Measurements from ENCODE around the gene NRGN.

Gene NRGN

DNA sequence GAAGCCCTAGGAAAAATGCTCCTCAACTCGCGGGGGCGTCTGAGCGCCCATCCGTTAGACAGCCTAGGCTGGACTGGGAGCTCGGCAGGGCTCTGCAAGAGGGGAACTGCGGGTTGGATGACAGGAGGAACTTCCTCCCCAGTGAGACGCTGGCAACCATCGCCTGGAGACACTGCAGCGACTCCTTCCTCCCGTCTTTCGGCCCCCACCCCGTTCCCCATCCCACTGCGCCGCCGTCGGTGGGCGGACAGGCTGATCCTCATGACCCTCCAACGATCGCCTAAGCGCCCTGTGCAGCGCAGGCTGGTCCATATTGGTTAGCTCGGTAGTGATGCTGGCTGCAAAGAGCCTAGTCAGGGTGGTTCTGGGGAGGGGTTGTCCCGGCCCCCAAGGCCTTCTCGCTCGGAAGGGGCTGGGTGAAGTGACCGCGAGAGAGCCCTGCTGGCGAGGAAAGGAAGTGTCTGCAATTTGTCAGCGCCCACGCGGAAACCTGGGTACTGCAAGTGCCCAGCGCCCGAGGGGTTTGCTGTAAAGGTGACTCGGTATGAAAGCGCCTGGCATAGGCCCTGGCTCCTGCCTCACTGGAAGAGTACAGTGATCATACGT, 638 bp downstream of the NRGN start:
- no peak for DNase-seq

DNA sequence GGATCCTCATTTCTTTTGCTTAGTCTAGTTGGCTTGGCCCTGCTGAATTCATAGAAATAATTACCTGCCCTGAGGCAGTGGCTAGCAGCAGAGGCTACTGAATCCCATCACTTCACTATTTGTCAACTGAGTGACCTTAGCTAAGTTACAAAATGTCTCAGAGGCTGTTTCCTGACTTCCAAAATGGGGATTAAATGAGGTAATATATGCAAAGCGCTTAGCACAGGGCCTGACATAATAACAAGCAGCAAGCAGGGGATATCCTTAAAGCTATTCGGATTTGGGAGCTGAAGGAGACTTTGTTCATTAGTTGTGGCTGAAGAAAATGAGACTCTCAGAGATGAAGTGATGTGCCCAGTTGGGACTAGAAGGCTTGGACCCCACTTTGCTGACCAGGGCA, 2.8 kb downstream of the NRGN start:
- DNase-seq: no peak

- no peak for DNase-seq
Measured at GRCh38 chr11:124743050-124743449, 3.3 kb downstream of the NRGN start.

- no peak for DNase-seq
Measured at GRCh38 chr11:124745270-124745834, 5.6 kb downstream of the NRGN start.

- DNase-seq: no peak
Measured at GRCh38 chr11:124745835-124746620, 6.3 kb downstream of the NRGN start.

DNA sequence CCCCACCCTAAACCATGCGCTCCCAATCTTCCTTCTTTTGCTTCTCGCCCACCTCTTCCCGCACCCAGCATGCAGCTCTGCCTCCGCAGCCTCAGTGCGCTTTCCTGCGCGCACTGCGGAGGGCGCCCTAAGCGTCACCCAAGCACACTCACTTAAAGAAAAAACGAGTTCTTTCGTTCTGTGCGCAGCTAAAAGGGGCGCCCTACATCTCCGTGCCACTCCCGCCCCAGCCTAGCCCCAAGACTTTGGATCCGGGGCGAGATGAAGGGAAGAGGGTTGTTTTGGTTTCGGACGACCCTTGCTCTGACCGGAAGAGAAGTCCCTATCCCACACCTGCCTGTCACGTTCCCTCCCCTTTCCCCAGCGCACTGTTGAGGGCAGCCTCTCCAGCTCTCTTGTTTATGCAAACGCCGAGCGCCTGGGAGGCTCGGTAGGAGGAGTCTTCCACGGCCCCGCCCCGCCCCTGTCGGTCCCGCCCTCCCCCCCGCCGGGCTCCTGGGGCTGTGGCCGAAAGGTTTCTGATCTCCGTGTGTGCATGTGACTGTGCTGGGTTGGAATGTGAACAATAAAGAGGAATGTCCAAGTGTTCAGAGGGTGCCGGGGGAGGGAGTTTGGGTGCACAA, 7.0 kb downstream of the NRGN start:
- DNase-seq: peak; percentile 49

DNA sequence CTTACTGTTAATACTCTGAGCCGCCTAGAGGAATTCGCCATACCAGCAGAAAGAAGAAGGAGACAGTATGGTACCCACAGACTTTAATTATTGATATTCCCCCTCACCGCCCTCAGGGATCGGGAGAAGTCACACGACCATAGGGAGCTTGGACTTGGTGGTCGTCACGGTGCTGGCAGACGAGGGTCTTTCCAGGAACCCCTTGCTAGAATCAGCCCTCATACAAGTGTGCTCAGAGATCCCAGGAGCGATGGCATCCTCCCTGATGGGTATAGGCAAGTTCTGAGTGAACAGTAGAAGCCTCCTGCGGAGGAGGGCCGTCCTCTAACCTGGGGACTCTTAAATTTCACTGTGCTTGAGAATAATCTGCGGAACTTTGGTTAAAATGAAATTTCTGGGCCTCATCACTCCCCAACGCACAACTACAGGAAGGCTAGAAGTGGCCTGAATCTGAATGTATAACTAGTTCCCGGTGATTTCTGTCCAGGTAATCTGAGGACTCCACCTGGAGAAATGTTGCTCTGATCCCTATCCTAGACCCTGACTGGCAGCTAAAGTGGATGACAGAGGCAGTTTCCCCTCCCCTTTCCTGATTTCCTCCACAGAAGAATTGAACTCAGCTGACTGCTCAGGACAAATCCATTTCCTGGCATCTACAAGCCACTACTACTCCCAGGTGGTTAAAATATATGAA, 7.8 kb downstream of the NRGN start:
- DNase-seq: no peak

GRCh38 chr11:124748100-124748418, 8.3 kb downstream of the NRGN start:
- DNase-seq: no peak

GRCh38 chr11:124748481-124749343, 9.0 kb downstream of the NRGN start:
- no peak for DNase-seq

DNA sequence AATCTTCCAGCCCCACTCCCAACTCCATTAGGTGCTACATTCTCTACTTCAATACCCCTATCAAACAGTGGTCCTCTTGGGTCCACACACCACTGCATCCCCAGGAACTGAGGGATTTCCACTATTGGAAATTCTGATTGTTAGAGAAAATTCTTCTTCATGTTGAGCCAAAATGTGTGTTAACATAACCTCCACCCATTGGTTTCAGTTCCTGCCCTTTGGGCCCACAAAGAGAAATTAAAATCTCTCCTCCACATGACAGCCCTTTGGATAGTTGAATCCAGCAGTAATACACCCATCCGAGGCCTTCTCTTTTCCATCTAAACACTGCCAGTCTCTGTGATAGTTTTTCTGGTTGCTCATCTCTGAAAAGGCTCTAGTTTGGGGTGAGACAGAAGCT, 10.2 kb downstream of the NRGN start:
- no peak for DNase-seq

DNA sequence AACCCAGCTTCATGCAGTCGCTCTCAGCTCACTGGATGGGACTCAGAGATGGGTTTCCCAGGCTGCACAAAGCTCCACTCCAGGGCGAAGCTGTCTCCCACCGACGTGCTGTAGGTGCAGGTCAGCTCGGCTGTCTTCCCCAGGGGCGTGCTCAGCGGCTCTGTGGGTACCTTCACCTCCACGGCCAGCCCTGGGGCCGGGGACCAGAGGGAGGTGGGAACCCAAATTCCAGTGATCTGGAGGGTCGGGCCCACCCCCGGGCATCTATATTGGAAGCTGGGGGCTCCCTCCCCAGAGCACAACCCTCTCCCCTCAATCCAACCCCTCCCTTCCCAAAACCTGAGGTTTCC, 11.6 kb downstream of the NRGN start:
- no peak for DNase-seq

DNA sequence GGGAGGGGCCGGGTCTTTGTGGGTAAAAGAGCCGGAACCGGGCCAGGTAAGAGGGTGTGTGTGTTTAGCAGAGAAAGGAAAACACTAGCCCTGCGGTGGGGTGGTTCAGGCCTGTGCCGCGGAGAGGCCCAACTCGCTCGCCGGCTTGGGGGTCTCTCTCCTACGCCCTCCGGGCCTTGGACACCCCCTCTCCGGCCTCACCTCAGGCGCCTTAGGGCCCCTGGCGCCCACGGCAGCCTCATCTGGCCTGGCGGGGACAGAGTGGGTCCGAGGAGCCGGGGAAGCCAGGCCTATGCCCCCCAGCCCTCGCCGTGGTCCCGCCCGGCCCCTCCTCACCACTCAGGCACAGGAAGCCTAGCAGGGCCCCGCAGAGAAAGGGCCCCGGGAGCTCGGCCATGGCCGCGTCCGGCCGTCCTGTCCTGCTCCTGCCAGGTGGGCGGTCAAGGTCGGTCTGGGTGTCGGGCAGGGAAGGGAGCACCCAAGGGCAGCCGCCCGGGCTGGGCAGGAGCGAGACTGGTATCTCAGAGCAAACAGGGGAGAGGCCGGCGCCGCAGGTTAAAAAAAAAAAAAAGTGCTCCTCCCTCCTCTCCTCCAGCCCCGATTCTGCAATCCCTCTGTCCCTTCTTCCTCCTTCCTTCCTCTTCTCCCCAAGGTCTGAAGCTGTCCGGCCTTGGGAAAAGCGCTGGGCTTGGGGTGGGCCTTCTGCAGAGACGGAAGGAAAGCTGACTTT, 12.2 kb downstream of the NRGN start, which contains the start of gene VSIG2:
TSS of gene VSIG2 (minus strand) at position 515 of the 730 bp plus-strand sequence. CDS start at position 397, 118 bp downstream.
- DNase-seq: no peak

DNA sequence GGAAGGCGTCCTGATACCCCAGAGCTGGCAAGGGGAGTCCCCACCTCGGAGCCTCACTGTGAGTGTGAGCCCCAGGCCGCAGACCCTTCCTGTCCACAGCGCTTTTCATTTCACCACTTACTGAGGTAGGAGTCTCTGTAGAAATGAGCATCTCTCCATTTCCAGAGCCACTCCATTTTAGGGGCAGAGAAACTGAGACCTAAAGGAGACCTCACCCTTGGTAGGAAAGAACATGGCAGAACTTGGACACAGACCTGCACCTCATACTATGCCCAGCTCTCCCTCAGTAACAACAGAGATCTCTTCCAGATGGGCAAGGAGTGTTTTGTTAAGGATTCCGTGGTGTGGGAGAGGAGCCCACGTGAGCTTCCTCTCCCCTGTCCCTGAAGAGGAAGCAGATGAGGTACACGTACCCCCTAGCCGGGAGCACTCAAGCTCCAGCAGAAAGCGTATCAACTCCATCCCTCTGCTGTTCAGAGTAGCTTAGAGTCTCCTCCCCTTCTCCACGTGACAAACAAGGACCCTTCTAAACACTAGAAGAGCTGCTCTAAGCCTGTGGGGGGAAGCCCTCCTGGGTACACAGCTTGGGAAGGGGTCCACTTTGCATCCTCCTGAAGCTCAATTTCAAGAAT, 12.8 kb downstream of the NRGN start:
- DNase-seq: no peak

DNA sequence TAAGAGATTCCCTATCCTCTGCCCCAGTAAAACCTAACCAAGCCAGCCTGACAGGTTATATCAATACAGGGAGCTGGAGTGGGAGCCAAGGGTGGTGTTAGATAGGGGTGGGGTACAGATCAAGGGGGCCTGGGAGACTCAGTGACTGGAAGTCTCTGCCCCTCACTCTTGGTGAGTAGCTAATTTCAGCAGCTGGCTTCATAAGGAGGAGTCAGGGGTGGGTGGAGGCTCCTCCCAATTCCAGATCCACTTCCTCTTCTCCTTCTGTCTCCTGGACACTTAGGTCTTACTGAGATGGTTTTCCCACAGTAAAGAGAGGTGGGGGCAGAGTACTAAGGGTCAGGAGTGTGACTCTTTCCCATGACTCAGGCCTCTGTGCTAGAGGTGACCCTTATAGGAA, 13.5 kb downstream of the NRGN start:
- DNase-seq: no peak

- DNase-seq: no peak
Measured at GRCh38 chr11:124753624-124754023, 13.9 kb downstream of the NRGN start.

- no peak for DNase-seq
Measured at GRCh38 chr11:124754309-124754708, 14.6 kb downstream of the NRGN start.

GRCh38 chr11:124754710-124755109, 15.0 kb downstream of the NRGN start:
- no peak for DNase-seq

- DNase-seq: no peak
Measured at GRCh38 chr11:124756033-124756752, 16.5 kb downstream of the NRGN start.

GRCh38 chr11:124756753-124757227, 17.0 kb downstream of the NRGN start:
- no peak for DNase-seq

- no peak for DNase-seq
Measured at GRCh38 chr11:124757320-124757719, 17.6 kb downstream of the NRGN start.
